Stimulated activated naive CD8-positive, alpha-beta T cell treated with anti-CD3 and anti-CD28 coated beads, Interleukin-15, Interleukin-2, amounts not matched to agents 100 U/mL and 50 U/mL, for 24 hours (primary cell): ENCODE data around the gene PLA2G4D.

Experiments
- ATAC-seq: fragments of 150-1000 bp; cut with Tn5 transposase; one replicate; pipeline ENCODE4 v1.10.0; 2021
- DNase-seq: peaks from one replicate; pipeline ENCODE4 v3.0.0; 2021

PLA2G4D gene

DNA sequence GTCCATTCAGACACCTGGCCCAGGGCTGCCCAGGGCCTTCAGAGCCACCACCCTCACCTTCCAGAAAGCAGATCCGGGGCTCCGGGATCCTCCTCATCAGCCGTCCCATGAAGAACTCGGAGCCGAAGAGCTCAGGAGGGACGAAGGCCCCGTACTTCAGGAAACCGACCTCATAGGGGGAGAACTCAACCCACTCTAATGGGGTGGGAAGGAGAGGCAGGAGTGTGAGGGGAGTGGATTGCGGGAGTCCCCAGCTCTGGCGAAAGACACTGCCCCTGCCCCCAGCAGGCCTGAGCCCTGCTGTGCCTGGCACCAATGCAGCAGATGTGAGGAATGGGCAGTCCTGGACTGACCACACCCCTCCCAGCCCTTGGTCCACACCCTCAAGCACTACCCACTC is 22.6 kb downstream of the PLA2G4D start:
- no peak for ATAC-seq

DNA sequence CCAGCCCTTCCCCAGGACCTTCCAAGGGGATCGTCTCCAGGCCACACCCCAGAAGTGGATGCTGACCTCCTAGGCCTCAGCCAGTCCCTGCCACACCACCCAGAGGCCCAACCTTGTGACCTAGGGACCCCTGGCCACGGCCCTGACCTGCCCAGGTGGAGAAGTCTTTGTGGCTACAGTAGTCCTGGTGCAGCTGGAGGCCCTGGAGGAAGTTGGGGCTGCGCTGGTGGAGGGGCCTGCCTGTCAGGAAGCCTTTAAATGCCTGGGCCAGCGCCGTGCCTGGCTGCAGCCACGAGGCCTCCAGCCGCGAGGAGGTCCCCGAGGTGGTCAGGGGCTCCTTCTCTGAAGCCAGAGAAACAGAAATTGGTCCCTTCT is 23.4 kb downstream of the PLA2G4D start:
- DNase-seq (no peak), ATAC-seq (no peak)

More for the DNA sequence above, 22.6 kb downstream of the PLA2G4D start:
- no peak for DNase-seq

DNA sequence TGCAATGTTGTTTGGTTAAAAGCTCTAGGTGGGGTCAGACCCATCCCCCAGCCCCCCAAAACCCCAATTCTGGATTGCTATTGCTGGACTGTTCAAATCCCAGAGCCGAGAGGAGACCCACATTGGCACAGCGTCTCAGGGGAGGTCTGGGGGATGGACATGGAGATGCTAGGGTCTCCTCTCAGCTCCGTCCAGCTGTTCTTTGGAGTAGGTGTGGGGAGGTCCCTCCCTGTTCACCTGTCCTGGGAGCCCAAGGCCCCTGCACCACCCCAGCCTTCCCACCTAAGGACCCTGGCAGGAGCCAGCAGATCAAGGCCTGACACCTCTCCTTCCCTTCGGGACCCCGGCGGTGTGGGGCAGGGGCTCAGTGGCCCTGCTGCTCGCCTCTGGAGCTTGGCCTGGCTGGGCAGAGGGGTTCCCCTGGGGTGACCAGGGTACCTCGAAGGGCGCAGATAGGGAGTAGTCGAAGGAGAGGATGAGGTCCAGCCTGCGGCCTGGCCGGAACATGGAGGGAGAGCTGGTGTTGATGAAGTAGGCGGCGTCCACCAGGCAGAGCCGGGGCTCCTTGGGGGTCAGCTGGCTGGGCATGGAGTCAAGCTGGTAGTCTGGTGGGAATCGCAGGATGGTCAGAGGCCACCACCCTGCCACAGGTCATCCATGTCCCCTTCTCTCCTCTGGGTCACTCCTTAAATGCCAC is 23.9 kb downstream of the PLA2G4D start:
- ATAC-seq, result no peak
- no peak for DNase-seq

DNA sequence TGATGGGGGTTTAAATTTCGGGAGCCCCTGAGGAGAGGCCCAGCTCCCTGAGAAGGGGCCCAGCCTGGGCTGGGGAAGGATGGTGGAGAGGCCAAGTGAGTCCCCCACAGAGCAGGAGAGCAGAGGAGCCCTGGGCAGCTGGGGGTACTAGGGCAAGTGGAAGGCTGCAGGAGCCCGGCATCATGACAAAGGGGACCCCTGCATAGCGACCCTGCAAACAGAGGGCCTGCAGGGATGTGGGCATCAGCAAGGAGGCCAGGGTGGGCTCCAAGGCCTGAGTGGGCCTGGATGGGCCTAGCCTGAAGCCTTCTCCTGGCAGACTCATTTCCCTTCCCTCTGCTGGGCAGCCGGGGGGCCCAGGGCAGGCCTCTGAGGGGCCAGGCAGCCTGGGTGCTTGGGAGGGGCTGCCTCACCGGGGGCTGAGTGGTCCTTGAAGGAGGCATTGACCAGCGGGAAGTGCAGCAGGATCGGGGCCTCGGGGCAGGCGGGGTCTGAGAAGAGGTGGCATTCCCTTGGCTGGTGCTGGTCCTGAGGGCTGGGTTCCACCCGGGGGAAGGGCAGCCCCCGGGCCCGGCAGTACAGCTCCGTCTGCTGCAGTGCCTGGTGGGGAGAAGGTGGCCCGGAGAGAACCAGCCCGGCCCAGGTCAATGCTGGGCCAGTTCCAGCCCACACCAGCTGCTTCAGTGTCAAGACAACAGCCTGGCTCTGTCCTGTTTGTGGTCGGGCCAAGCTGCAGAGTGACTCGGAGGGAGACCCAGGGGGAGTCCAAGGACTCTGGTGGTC is 24.7 kb downstream of the PLA2G4D start:
- DNase-seq (no peak), ATAC-seq (no peak)

DNA sequence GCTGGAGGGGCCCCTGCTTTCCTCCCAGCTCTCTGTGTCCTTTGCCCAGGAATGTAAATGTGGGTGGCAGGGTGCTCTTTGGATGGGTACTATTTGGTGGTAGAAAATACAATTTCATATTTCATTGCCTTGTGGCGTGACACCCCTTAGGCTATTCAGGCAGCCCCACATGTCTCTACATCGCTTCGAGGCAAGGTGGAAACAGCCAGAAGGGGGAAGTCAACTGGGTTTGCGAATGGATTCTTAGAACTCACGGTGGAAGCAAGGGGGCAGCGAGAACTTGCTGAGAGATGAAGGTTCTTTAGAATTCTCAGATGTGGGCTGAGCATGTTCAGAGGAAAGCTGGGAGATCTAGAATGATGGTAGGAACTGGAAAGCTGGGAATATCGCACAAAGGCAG is 25.3 kb downstream of the PLA2G4D start:
- no peak for DNase-seq
- no peak for ATAC-seq

DNA sequence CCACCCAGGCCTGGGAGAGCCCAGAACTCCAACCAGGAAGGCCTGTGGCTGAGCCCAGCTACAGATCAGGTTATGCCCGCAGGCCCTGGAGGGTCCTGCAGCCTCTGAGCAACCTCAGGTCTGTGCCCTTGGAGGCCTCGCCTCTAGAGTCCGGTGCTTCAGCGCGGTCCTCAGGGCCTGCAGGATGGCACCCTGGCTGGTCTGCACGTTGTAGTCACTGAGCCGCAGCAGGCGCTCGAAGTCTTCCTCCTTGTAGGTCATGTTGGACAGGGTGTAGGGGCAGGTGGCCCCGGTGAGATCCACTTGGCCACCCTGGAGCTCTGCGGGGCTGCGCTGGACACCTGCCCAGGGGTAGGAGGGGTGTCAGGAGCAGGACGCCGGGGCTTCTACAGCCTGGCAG is 25.8 kb downstream of the PLA2G4D start:
- DNase-seq (no peak), ATAC-seq (no peak)

DNA sequence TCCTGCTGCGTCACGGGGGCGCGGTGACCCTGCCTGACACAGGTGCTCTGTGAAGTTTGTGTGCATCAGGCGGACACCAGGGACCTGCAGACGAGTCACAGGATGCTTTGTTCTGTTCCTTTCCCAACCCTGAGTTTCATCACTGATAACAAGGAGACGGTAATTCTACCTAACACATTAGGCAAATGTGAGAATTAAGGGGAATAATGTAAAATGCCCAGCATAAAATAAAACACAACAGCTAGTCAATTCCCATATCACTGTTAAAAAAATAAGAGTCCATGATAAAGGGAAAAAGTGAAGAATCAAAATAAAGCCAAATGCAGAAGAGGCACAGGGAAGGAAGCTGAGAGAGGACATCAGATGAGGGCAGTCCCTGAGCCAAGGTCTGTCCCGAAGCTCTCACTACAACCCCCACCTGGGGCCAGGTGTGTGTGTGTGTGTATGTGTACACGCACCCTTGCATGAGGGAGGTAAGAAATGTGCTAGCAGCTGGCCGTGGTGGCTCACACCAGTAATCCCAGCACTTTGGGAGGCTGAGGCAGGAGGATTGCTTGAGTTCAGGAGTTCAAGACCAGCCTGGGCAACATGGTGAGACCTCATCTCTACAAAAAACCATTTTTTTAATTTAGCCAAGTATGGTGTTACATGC is 27.5 kb downstream of the PLA2G4D start:
- no peak for ATAC-seq
- DNase-seq, result no peak

DNA sequence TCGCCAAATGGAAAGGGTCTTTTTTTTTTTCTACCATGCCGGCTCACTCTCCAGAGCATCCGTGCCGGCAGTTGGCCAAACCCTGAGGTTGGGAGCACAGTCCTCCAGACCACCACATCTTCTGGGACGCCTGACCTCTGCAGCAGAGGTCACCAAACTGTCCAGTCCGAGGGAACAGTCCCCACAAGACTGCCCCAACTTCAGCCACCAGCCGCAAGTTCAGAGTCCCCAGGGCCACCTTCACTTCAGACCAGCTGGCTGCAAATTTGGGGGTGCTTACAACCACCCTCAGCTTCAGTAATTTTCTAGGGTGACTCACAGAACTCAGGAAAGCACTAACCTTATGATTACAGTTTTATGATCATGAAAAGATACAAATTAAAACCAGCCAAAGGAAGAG is 28.9 kb downstream of the PLA2G4D start:
- DNase-seq (no peak), ATAC-seq (no peak)

DNA sequence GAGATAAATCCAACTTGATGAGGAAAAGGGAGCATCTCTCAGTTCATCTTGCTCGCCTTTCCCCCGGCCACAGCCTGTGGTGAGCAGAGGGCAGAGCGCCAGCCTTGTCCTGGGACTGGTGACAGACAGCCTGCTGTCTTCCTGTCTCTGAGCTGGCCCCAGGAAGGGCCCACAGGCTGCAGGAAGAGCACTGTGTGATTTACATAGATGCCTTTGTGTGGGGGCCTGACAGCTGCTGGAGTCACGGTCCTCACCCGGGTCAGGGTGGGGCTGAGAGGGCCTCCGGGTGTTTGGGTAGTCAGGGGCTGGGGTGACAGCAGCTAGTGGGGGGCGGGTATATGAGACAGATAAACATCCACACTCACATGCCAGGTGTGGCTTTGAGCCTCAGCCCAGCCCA is 29.3 kb downstream of the PLA2G4D start:
- DNase-seq, result no peak

DNA sequence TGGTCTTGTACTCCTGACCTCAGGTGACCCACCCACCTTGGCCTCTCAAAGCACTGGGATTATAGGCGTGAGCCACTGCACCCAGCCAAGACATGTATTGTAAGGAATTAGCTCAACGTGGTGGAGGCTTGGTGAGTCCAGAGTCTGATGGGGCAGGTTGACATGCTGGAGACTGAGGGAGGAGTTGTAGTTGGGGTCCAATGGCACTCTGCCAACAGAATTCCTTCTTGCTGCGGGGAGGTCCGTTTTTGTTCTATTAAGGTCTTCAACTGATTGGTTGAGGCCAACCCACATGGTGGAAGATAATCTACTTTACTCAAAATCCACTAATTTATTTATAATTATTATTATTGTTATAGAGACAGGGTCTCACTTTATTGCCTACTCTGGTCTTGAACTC is 30.1 kb downstream of the PLA2G4D start:
- DNase-seq (no peak), ATAC-seq (no peak)

More for the DNA sequence above, 29.3 kb downstream of the PLA2G4D start:
- no peak for ATAC-seq

DNA sequence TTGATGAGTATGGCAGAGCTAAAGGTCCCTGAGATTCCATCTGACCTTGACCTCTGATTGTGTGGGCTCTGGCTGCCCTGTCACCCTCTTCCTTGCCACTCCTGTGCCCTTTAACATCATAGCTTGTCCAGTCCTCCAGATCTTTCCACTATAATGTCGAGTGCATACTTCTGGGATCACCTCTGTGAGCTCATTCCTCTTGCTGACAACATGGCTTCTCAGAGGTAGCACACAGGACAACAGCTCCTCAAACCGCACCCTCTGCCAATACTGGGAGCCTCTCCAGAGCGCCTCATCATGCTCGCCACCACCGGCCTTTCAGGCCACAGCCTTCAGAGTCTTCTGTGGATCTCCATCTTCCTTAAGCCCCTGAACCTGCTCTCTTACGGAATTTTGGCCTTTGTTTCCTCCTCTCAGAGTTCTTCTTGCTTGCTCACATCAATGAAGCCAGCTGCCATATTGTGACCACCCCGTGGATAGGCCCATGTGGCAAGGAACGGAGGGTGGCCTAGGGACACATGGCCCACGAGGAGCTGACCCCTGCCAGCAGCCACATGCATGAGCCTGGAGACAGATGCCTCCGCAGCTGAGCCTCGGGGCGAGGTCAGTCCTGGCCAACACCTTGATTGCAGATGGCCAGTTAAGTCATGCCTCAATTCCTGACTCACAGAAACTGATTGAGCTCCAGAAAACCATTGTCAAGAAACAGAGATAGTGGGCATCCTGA is 31.1 kb downstream of the PLA2G4D start:
- ATAC-seq, result no peak
- DNase-seq, result no peak

DNA sequence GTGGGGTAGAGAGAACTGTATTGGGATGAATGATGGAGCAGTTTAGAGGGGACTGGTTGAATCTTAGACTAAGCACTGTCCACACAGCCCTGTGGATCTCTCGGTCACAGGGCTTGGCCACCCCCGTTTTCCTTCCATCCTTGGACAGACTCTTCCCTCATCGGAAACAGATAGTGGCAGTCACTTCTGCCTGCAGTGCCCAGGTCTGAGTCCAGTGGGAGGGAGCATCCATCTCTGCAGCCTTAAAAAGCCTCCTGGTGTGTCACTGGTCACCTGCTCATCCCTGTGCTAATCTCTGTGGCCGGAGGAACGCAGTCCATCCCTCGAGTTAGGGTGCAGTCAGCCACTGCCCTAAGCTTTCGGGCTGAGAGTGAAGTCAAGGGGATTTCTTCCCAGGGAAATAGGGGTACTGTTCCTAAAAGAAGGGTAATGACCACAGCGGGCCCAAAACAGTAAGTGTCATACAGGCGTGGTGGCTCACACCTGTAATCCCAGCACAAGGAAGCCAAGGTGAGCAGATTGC is 32.0 kb downstream of the PLA2G4D start:
- no peak for ATAC-seq
- DNase-seq, result no peak

DNA sequence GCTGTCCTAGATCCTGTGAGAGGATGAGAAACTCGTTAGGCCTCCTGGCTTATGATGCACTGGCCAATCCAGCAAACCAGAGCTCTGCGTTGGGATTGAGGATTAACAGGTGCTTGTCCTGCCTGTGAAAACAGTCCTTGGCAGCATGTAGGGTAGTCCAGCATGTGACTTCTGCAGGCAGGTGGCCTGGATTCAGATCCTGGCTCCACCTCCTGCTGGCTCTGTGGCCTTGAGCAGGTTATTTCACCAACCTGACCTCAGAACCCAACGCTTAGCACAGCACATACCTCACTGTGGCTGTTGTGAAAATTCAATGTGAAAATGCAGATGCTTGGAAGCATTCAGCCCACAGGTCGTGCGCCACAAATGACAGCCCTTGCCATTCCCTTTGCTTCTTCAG is 33.6 kb downstream of the PLA2G4D start:
- ATAC-seq (no peak), DNase-seq (no peak)

DNA sequence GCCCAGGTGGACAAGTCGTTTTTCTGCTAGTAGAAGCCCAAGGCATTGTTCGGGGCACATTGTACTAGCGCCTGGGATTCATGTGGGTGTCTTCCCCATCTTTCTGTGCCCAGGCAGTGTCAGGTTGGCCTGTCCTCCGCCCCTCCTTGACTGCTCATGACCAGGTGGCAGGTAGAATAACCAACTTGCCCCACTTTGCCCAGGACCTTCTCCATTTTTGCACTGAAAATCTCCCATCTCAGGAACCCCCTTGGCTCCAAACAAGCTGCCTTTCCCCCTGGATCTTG is 33.9 kb downstream of the PLA2G4D start:
- DNase-seq (no peak), ATAC-seq (no peak)

DNA sequence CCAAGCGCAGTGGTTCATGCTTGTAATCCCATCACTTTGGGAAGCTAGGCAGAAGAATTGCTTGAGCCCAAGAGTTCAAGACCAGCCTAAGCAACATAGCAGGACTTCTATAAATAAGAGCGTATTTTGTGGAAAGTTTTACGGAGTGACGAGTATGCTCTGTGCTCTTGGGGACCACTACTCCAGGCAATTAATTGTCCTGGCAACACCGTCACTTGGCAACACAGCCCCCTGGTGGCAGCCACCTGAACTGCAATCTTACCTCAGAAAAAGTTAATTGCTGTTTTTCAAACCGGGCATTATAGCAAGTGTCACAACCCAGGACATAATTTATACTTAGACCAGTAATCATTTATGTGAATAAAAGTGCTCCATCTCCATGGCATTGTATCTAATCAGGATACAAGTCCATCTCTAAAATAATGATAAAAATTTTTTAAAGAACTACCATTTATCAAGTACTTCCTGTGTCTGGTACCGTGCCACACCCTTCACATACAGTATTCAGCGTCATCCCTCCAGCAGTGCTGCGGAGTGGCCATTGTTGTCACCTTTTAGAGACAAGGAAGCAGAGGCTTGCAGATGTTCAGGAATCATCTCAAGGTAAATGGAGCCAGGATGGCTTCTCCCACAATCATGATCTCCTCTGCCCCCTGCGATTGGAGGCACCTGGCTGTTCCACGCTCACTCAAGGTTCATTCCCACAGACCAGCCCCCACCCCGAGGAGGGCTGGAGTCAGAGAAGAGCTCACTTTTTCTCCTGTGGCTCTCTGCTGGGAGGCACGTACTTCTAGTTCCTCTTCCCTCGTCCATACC is 34.5 kb downstream of the PLA2G4D start:
- ATAC-seq, result no peak
- DNase-seq, result peak; percentile 76

DNA sequence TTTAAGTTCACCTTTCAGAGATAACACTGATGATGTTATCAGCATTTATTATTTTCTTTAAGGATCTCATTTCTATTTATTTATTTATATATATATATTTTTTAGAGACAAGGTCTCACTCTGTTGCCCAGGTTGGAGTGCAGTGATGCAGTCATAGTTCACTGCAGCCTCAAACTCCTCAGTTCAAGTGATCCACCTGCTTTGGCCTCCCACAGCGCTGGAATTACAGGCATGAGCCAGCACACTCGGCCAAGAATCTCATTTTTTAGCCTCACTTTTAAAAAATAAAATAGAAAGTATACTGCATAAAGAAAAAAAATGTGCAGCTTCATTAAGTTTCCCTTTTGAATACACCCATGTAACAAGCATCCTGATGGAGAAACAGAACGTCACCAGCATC is 35.6 kb downstream of the PLA2G4D start:
- DNase-seq (no peak), ATAC-seq (no peak)

DNA sequence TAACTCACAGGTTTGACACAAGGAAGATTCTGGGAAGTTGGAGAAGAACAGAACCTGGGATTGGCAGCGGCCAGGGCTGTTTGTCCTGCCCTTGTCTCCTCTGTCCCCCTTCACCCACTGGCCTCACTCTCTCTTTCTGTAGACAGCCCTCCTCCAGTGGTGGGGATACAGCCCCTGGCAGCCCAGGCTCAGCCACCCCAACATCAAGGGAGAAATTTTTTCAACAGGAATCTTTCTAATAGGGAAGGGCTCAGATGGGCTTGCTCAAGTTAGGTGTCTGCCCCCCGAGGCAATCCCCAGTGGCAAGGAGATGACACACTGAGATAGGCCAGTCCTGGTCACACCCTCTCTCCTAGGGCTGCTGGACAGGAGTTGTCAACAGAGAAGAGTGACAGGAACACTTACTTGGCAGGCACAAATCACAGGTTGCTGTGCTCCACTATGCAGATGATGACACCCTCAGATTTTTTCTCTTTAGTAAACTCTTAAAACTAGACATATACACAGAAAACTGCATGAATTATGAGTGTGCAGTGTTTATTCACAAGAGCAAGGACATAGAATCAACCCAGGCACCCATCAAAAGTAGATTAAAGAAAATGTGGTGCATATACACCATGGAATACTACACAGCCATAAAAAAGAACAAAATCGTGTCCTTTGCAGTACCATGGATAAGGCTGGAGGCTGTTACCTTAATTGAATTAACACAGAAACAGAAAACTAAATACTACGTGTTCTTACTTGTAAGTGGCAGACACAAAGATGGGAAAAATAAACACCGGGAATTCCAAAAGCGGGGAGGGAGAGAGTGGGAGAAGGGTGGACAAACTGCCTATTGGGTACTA is 36.3 kb downstream of the PLA2G4D start:
- ATAC-seq, result no peak
- DNase-seq, result no peak

DNA sequence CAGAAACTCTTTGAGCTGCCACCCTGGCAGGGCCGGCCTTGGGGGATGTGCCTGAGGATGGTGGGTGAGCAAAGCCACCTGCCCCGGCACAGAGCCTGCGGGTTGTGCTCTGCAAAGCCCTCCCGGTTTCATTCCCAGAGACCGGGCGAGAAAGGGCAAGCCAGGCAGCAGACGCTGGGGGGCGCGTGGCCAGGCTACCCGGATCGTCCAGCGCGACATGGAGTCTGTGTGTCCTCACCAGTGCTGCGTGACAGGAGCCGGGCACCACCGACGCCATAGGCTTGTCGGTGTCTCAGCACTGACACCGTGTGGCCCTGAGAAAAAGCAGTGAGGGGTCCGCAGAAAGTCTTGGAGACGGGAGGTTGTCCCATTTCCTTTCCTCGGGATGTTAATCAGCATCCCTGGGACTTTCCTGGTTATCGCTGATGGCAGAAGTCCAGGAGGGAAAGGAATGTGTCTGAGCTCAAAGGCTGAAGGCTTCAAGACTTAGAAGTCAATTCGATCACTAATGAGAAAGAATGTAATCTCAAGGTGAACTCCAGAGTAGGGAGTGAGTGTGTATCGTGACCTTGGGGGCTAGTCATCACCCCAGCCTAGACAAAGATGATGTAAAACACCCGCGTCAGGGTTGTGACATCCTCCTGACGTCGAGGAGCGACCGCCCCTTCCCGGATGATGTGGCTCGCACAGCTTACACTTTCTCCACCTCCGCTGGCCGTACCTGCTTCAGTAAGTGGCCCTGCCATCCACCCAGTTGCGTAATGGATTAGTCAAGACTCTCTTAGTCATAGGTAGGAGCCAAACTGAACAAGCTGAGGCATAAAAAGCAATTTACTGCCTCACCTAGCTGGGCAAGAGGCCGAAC is 37.2 kb downstream of the PLA2G4D start:
- ATAC-seq (peak; percentile 78), DNase-seq (peak; percentile 65)

DNA sequence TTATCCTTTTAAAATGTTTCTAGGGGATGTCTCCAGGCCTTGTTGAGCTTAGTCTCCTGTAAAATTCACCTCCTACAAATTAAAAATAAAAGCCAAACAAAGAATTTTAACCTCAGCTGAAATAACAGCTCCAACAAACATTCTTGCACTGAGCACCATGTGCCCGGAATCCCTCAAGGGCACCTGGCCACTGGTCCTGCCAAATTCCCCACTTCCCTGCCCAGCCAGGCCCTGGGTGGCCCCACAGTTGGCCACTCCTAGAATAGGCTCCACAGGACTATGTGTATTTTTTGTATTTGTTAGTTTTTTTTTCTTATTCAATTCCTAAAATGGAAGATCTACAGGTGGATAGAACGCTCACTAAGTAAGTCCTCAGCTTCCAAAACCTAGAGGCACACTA is 40.4 kb downstream of the PLA2G4D start:
- ATAC-seq (no peak), DNase-seq (no peak)

DNA sequence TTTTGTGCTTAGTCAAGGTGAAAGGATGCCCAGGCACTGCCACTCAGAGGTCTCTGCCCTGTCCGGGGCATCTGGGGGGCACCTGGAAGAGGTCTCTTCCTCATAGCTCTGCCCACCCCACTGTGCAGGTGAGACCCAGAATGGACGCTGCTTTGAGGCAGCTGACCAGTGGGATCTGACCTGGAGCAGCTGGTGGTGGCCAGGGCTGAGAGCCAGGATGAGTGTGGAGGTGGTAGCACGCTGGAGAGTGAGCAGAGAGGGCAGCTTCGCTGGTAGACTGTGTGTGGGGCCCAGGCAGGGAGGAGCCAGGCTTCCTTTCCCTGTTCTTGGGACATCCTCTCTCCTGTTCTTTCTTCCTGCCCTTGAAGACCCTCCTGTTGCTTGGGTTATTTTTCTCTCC is 41.4 kb downstream of the PLA2G4D start:
- ATAC-seq, result no peak
- no peak for DNase-seq
